HG02798 (cell line): ENCODE measurements around the gene ADH5.
"Not testable (repeated sequence)": the region's sequence is repeated elsewhere in the genome, so short reads cannot be mapped to it uniquely, and the experiment has no call there.

Source experiments
- ATAC-seq: cut with Tn5 transposase; IDR thresholded peaks from one replicate; pipeline ENCODE4 v1.9.1; 2021; ENCODE audit warnings: mild to moderate bottlenecking; ENCODE audit not compliant: unreplicated experiment, poor library complexity

The ADH5 gene

GRCh38 chr4:99088481-99089365 lies at the start of gene ADH5:
TSS of gene ADH5 (minus strand) at chr4:99088788. CDS start at chr4:99088700, 88 bp downstream.
- peak; percentile 95 for ATAC-seq

- no peak for ATAC-seq
Observed at GRCh38 chr4:99136329-99136728, 47.7 kb upstream of the ADH5 start.

DNA sequence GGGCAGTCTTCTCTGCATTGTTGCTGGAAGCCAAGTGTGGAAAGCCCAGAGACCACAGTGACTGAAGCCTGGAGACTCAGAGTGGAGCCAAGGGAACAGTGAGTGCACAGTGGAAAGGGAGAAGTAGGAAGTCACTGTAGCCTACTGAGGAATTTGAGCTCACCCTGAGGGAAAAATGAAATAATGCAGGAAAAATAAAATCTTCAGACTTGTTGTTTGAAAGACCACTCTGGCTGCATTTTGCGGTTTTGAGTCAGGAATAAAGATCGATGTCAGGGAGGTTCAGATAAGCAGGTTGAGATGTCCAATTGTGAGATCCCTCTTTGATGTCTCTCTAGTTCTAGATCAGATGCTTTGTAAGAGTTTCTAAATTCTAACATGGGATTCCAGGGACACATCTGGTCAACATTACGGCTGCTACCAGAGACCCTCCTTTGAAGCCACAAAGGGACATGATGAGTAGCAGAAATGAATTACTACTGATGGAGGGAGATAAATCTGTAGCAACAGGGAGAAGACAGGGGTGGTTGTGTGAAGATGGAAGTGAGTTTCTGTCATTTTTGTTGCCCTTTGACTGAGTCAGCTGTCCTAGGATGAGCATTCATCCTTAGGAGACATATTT lies 47.1 kb upstream of the ADH5 start:
- ATAC-seq = no peak

GRCh38 chr4:99134586-99134985 lies 46.0 kb upstream of the ADH5 start:
- ATAC-seq = no peak

DNA sequence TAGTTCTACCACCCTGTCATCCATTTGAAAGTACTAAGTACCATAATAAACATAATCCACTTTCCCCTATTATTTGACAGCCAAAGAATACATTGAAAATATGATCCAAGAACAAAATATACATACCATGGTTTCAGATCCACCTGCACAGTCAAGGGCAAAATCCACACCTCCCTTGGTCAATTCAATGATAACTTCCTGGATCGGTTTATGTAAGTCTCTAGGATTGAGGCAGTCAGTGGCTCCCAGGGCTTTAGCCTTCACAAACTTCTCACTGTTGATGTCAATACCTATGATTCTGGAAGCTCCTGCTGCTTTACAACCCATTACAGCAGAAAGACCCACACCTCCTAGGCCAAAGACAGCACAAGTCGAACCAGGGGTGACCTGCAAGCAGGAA lies 42.8 kb upstream of the ADH5 start:
- no peak for ATAC-seq

DNA sequence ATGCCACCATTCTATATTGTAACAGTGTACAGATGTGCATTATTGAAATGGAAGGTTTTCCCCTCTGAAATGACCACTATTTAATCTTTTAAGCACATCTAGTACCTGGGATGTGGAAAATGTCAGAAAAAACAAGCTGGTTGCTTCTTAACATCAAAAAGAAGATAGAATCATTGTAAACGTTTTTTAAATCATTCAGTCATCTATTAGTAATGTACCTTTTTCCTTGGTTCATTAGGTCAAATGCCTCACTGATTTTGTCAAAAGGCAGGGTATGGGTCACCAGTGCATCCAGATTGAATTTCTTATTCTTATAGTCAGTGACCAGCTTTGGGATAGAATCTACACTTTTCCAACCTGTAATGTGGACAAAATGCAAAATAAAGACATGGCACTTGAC lies 37.8 kb upstream of the ADH5 start:
- ATAC-seq = no peak

DNA sequence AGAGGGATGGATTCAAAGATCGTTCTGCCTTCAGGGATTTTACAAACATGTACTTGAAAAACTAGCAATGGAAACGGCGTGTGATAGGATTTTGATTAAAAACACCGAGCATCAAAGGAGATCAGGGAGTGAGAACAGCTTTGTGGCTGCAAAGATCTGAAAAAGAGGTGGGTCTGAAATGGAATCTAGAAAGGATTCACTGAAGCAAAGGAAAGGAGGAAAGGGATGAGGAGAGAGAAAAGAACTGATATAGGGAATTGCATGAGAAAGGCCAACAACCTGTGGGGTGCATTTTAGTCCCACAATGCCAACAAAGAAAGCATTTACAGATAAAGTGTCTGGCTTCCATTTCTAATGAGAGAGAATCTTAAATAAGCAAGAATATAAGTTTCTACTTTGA lies 32.4 kb upstream of the ADH5 start:
- no peak for ATAC-seq

- ATAC-seq = no peak
Observed at GRCh38 chr4:99120501-99120900, 31.9 kb upstream of the ADH5 start.

DNA sequence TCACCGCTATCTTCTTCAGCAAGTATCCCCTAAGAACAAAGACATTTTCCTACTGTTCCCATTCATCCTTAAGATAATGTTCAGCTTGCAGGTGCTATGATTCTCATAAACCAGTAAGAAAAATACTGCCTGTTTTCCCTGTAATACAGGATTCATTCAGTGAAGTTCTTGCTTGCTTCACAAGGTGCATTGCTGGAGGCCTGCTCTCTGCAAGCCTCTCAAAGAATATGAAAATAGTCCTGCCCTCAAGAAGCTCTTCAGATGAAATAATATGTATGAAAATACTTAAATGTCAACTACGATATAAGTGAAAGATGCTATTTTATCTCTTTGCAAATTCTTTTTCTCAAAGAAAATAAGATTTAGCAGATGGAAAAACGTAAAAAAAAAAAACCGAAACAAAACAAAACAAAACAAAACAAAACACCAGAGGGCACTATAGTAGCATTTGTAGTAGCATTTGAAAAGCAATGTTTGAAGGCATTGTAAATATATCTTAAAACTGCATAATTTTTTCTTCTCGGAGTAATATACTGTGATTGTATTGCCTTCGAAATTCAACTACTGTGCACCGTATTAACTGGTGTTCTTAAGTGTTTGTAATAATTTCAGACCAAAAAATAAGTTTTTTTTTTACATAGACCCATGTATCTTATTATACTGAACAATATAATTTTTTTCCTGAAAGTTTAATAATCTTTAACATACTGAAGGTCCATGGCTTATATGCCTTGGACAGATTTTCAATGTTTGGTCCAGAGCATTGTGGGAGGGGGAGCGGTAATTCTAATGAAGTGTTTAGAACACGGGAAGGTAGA lies 29.5 kb upstream of the ADH5 start:
- no peak for ATAC-seq

DNA sequence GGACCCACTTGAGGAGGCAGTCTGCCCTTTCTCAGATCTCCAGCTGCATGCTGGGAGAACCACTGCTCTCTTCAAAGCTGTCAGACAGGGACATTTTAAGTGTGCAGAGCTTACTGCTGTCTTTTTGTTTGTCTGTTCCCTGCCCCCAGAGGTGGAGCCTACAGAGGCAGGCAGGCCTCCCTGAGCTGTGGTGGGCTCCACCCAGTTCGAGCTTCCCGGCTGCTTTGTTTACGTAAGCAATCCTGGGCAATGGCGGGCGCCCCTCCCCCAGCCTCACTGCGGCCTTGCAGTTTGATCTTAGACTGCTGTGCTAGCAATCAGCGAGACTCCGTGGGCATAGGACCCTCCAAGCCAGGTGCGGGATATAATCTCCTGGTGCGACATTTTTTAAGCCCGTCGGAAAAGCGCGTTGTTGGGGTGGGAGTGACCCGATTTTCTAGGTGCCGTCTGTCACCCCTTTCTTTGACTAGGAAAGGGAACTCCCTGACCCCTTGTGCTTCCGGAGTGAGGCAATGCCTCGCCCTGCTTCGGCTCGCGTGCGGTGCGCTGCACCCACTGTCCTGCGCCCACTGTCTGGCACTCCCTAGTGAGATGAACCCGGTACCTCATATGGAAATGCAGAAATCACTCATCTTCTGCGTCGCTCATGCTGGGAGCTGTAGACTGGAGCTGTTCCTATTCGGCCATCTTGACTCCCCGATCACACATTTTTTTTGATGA lies 28.7 kb upstream of the ADH5 start:
- not testable (repeated sequence) for ATAC-seq

- ATAC-seq = not testable (repeated sequence)
Observed at GRCh38 chr4:99109286-99109685, 20.7 kb upstream of the ADH5 start.

DNA sequence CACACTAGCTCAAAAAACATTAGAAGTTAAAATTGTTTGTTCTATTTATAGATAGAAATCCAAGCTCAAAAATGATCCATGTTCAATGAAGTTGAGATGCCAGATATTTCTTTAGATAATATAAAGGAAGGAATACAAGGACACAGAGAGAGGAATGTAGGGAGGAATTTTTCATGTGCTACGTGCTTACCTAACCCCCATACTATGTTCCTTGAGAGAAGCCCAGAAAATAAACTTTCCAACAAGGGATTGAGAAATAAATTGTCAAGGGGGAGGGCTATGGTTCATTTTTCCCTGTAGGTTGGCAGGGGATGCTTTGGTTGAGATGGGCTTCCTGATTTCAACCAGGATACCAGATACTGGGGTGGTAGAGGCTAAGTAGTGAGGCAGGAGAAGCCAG lies 15.6 kb upstream of the ADH5 start:
- ATAC-seq = no peak

GRCh38 chr4:99103166-99103565 lies 14.6 kb upstream of the ADH5 start:
- no peak for ATAC-seq

GRCh38 chr4:99102634-99103033 lies 14.0 kb upstream of the ADH5 start:
- ATAC-seq = no peak

- ATAC-seq = no peak
Observed at GRCh38 chr4:99100876-99101275, 12.3 kb upstream of the ADH5 start.

- ATAC-seq = not testable (repeated sequence)
Observed at GRCh38 chr4:99099814-99100213, 11.2 kb upstream of the ADH5 start.

DNA sequence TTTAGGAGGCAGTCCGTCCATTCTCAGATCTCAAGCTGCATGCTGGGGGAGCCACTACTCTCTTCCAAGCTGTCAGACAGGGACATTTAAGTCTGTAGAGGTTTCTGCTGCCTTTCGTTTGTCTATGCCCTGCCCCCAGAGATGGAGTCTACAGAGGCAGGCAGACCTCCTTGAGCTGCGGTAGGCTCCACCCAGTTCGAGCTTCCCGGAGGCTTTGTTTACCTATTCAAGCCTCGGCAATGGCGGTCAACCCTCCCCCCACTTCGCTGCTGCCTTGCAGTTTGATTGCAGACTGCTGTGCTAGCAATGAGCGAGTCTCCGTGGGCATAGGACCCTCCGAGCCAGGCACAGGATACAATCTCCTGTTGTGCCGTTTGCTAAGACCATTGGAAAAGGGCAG lies 10.7 kb upstream of the ADH5 start:
- ATAC-seq = no peak

DNA sequence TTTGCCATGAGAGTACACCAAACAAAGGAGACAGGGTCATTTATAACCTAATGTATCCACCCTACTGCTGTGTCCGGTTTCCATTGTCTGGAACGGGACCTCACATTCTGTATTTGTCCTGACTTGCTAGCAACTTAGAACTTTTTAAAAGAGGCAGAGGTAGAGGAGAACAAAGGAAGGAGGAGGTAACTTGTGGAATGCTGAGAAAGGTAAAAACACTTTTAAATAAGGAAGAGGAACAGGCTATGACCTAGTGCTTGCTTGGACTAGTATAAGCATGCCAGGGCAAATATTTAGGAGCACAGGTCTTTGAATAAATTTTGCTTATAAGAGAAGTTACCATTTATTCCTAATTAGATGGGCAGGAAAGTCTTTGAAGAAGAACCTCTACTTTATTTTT lies 3.3 kb upstream of the ADH5 start:
- ATAC-seq = not testable (repeated sequence)

- no peak for ATAC-seq
Observed at GRCh38 chr4:99091216-99091575, 2.6 kb upstream of the ADH5 start.

DNA sequence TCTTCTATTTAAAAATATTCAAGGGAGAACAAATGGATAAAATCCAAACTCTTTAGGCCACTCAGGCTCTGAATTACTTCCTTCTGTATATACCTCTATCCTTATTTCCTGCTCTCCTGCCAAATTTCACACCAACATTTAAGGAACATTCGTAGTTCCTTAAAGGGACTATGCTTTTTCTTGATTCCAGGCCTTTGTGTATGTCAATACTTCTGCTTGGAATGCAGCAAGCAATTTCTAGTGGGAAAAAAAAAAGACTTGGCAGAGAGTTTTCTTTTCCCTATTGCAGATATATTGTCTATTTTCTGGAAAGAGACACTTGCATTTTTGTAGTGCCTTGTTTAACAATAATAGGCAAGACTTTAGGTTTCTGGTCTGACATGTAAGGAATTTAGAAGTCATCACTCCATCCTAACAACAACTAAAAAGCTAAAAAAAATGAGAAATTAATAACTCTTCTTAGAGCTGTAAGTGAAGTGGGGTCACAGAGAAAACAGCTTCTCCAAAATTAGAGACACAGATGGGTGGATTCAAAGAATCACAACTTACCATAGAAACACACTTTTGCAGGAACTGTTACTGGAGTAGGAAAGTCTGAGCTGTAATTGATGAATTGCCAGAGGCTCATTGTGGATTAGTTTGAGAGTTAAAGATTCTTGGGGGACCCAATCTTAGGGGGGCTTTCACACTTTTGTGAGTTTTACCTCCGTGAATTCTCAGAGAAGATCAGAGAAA lies 2.1 kb upstream of the ADH5 start:
- ATAC-seq = no peak
